Central memory CD8-positive, alpha-beta T cell (primary cell): ENCODE measurements around the gene TPD52L3.

Experiments used
- ATAC-seq: fragments of 150-1000 bp; cut with Tn5 transposase; replicated peaks from 2 replicates; pipeline ENCODE4 v1.10.0; 2022; ENCODE audit warnings: mild to moderate bottlenecking, moderate FRiP score, moderate number of reproducible peaks; ENCODE audit not compliant: poor library complexity, severe bottlenecking; ENCODE audit errors: extremely low read depth
- DNase-seq, 2 donors: peaks; one replicate each; pipeline ENCODE4 v3.0.0; 2021; ENCODE audit warnings: low spot score in 2 of 2
- H3K27ac Mint-ChIP-seq: one replicate; pipeline ENCODE4 v1.8.0; 2022; ENCODE audit warnings: low read depth, mild to moderate bottlenecking, moderate library complexity, mixed read lengths
- H3K27me3 Mint-ChIP-seq: one replicate; pipeline ENCODE4 v1.8.0; 2022; ENCODE audit warnings: mixed read lengths
- H3K36me3 Mint-ChIP-seq: one replicate; pipeline ENCODE4 v1.8.0; 2022; ENCODE audit warnings: mild to moderate bottlenecking, moderate library complexity, mixed read lengths; ENCODE audit not compliant: insufficient read depth
- H3K4me1 Mint-ChIP-seq: one replicate; pipeline ENCODE4 v1.8.0; 2022; ENCODE audit warnings: mixed read lengths
- H3K4me3 Mint-ChIP-seq: one replicate; pipeline ENCODE4 v1.8.0; 2022; ENCODE audit warnings: mild to moderate bottlenecking, moderate library complexity, mixed read lengths
- H3K9me3 Mint-ChIP-seq: one replicate; pipeline ENCODE4 v1.8.0; 2022; ENCODE audit warnings: mixed read lengths

The TPD52L3 gene

DNA sequence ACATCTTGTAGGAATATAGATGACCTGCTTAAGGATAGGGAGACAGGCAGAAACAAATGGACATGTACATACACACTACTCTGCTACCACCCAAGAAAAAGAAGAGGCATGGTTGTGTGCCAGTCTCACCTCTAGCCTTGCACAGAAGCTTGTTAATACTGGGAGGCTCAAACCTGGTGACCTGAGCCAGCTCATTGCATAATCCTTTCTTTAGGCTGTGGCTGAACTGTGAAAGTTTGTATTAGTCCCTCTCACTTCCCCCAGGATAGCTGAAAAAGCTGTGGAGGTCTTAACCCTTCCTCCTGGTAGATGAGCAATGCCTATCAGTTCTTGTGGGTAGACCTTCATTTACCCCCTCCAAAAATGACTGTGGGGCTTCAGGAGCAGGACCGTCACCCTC is 28.7 kb downstream of the TPD52L3 start:
- H3K4me1 Mint-ChIP-seq: no peaks in the 10 kb centered on the region
- DNase-seq (no peak), ATAC-seq (no peak)
- H3K27ac Mint-ChIP-seq: no peak overlapping the region
- no peak overlapping the region for H3K4me3 Mint-ChIP-seq
- no peaks in the 10 kb centered on the region for H3K9me3 Mint-ChIP-seq
- peaks cover 12% of the 10 kb centered on the region for H3K27me3 Mint-ChIP-seq
- no peaks in the 10 kb centered on the region for H3K36me3 Mint-ChIP-seq

DNA sequence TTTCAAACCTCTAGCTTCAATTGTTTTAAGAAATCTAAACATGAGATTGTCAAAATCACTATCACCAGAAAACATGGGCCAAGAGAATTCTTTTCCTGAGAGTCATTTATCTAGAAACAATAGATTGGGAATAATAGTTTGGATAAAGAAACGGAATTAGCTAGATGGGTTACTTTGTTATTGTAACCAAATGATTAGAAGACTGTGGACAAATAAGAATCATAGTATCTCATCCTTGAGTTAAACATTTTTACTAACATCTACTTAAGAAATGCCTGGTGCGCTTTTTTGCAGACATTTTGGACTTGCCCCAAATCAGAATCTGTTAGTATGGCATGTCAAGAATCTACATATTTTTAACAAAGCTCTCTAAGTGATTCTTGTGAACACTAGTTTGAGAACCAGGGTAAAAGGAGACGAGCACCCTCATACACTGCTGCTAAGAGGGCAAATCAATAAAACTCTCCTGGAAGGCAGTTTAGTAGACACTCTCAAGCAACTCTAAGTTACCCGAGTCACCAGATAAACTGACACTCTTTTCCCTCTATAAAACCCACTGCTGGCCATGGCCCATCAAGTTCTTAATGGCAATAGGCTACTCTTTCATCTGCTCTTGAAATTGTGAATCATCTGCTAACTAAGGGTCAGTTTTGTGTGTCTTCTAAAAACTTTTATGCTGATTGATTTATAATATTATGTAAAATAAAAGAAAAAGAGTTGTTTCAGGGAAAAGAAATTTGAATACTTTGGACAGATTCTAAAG is 39.1 kb downstream of the TPD52L3 start:
- Mint-ChIP-seq H3K27me3 (no peaks in the 10 kb centered on the region), H3K36me3 (no peaks in the 10 kb centered on the region), H3K27ac (no peak overlapping the region), H3K4me3 (no peak overlapping the region), H3K4me1 (no peaks in the 10 kb centered on the region), H3K9me3 (no peaks in the 10 kb centered on the region)
- ATAC-seq: no peak
- no peak for DNase-seq

DNA sequence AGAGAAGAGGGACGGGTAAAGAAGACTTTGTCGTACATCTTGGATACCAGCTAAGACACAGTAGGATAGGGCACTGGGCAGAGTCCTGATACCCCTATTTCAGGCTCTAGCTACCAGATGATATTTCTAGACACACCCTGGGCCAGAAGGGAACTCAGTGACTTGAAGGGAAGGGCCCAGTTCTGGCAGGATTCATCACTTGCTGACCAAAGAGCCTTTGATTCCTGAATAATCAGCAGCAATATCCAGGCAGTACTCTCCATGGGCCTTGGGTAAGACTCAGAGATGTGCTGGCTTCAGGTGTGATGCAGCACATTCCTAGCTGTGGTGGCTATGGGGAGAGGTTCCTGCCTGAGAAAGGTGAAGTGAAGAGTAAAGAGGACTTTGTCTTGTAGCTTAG is 40.7 kb downstream of the TPD52L3 start:
- Mint-ChIP-seq H3K4me1 (no peaks in the 10 kb centered on the region), H3K36me3 (no peaks in the 10 kb centered on the region), H3K27ac (no peak overlapping the region), H3K9me3 (no peaks in the 10 kb centered on the region), H3K4me3 (no peak overlapping the region), H3K27me3 (no peaks in the 10 kb centered on the region)
- ATAC-seq (no peak), DNase-seq (no peak)
